GM12873 (cell line): ENCODE measurements around the gene DNAJC5.

ENCODE experiments used
- CTCF ChIP-seq: IDR thresholded peaks from 2 replicates; pipeline ENCODE4 v1.5.1; 2012; ENCODE audit warnings: low read depth, mild to moderate bottlenecking, moderate library complexity, low read length, control low read depth; ENCODE audit not compliant: insufficient read depth; ENCODE audit errors: missing control alignments

DNAJC5 gene

GRCh38 chr20:63957690-63958441, 62.9 kb downstream of the DNAJC5 start:
- no peak for TF ChIP-seq CTCF

GRCh38 chr20:63958471-63958870, 63.5 kb downstream of the DNAJC5 start:
- no peak for TF ChIP-seq CTCF

GRCh38 chr20:63958964-63959698, 64.2 kb downstream of the DNAJC5 start:
- TF ChIP-seq CTCF, result no peak

- no peak for TF ChIP-seq CTCF
Observed at GRCh38 chr20:63959699-63960075, 64.8 kb downstream of the DNAJC5 start.

- no peak for TF ChIP-seq CTCF
Observed at GRCh38 chr20:63961664-63962425, 66.9 kb downstream of the DNAJC5 start.

GRCh38 chr20:63962426-63963347, 67.8 kb downstream of the DNAJC5 start:
- no peak for TF ChIP-seq CTCF
